HG03442 (cell line): Measurements from ENCODE around the gene UIMC1.
"Not testable (repeated sequence)": the region's sequence is repeated elsewhere in the genome, so short reads cannot be mapped to it uniquely, and the experiment has no call there.

Experiments
- ATAC-seq: cut with Tn5 transposase; IDR thresholded peaks from one replicate; pipeline ENCODE4 v1.9.1; 2021; ENCODE audit warnings: mild to moderate bottlenecking, moderate library complexity; ENCODE audit not compliant: unreplicated experiment

The UIMC1 gene

GRCh38 chr5:177006265-177006972, at the start of gene UIMC1:
UIMC1 (minus strand) TSS chr5:177006779; CDS start chr5:176982615, 24,164 bp downstream.
- ATAC-seq = peak; percentile 68

GRCh38 chr5:177049285-177049684, 42.7 kb upstream of the UIMC1 start:
- ATAC-seq = no peak

- not testable (repeated sequence) for ATAC-seq
Measured at GRCh38 chr5:177048531-177048930, 42.0 kb upstream of the UIMC1 start.

- no peak for ATAC-seq
Measured at GRCh38 chr5:177045631-177046030, 39.1 kb upstream of the UIMC1 start.

GRCh38 chr5:177044641-177045040, 38.1 kb upstream of the UIMC1 start:
- no peak for ATAC-seq

- ATAC-seq = no peak
Measured at GRCh38 chr5:177043958-177044357, 37.4 kb upstream of the UIMC1 start.

- ATAC-seq = no peak
Measured at GRCh38 chr5:177043114-177043513, 36.5 kb upstream of the UIMC1 start.

GRCh38 chr5:177041936-177042335, 35.4 kb upstream of the UIMC1 start:
- no peak for ATAC-seq

GRCh38 chr5:177040814-177041420, 34.3 kb upstream of the UIMC1 start:
- no peak for ATAC-seq

- ATAC-seq = no peak
Measured at GRCh38 chr5:177036921-177037320, 30.3 kb upstream of the UIMC1 start.

GRCh38 chr5:177036443-177036842, 29.9 kb upstream of the UIMC1 start:
- ATAC-seq = no peak

GRCh38 chr5:177035976-177036375, 29.4 kb upstream of the UIMC1 start:
- ATAC-seq = no peak

- no peak for ATAC-seq
Measured at GRCh38 chr5:177029498-177029897, 22.9 kb upstream of the UIMC1 start.

- no peak for ATAC-seq
Measured at GRCh38 chr5:177027665-177028064, 21.1 kb upstream of the UIMC1 start.

GRCh38 chr5:177025101-177025601, 18.6 kb upstream of the UIMC1 start:
- ATAC-seq = no peak

GRCh38 chr5:177024559-177024958, 18.0 kb upstream of the UIMC1 start:
- no peak for ATAC-seq

- no peak for ATAC-seq
Measured at GRCh38 chr5:177023303-177023664, 16.7 kb upstream of the UIMC1 start.

- ATAC-seq = peak; percentile 83
Measured at GRCh38 chr5:177022386-177023302, 16.1 kb upstream of the UIMC1 start, which contains the start of gene ZNF346. ZNF346 (plus strand) TSS chr5:177022696; CDS start chr5:177022739, 43 bp downstream.

GRCh38 chr5:177020033-177020432, 13.5 kb upstream of the UIMC1 start:
- no peak for ATAC-seq

GRCh38 chr5:177018341-177018740, 11.8 kb upstream of the UIMC1 start:
- ATAC-seq = no peak

GRCh38 chr5:177015156-177015555, 8.6 kb upstream of the UIMC1 start:
- ATAC-seq = no peak
